Colonic mucosa (tissue), 4 donors: ENCODE data around the gene ZNF319. TPM values are rescaled to one million over a fixed set of nuclear protein-coding genes. Genes with fewer than 3 reads are reported as not detected.
"Not testable (repeated sequence)": the region's sequence is repeated elsewhere in the genome, so short reads cannot be mapped to it uniquely, and the experiment has no call there.

ENCODE experiments used
- DNase-seq: peaks from one replicate; pipeline ENCODE4 v3.0.0-alpha.2; 2020
- H3K27ac ChIP-seq: fragments of 200-600 bp; one replicate; pipeline ENCODE4 v1.8.0; 2021
- H3K27me3 ChIP-seq: fragments of 200-600 bp; one replicate; pipeline ENCODE4 v1.8.0; 2021
- H3K36me3 ChIP-seq: fragments of 200-600 bp; one replicate; pipeline ENCODE4 v1.8.0; 2021
- H3K4me1 ChIP-seq: fragments of 200-600 bp; one replicate; pipeline ENCODE4 v1.8.0; 2021; ENCODE audit warnings: mild to moderate bottlenecking
- H3K4me3 ChIP-seq: fragments of 200-600 bp; one replicate; pipeline ENCODE4 v1.8.0; 2021
- H3K9ac ChIP-seq, 2 donors: one replicate each; pipeline ENCODE4 v1.7.0; 2013; ENCODE audit warnings: control low read depth in 2 of 2, low read depth in 2 of 2, low read length in 2 of 2
- H3K9me3 ChIP-seq: fragments of 200-600 bp; one replicate; pipeline ENCODE4 v1.8.0; 2021
- CTCF ChIP-seq: fragments of 200-600 bp; IDR thresholded peaks from one replicate; pipeline ENCODE4 v1.8.0; 2022; ENCODE audit warnings: antibody characterized with exemption, mild to moderate bottlenecking
- intact Hi-C: fragments of 100-400 bp; cut with DNase I; formaldehyde crosslinking; loops from one replicate; pipeline ENCODE4 v1.14.1; 2022
- total RNA-seq, 2 donors: library from RNA; stranded (reverse); fragmentation: NEBNext Ultra II Directional in 1 of 2; extraction: Animal tissue kit (Norgen Biotek cat#: 25700) in 1 of 2; gene quantifications; one replicate each; pipeline ENCODE4 v1.2.1, GENCODE V29; 2021
- donor health status: healthy.
- donor health status: DM: no; HTN: no; CAD: no.
- donor health status: DM: no; HTN: no; CAD: no.

The ZNF319 gene
- total RNA-seq, 2 donors from 2014 or later, result 3.5 to 5.3 TPM

GRCh38 chr16:58013201-58013956, 12.9 kb upstream of the ZNF319 start:
- Histone ChIP-seq H3K9me3 (no peaks in the 10 kb centered on the region), H3K27me3 (no peaks in the 10 kb centered on the region), H3K36me3 (no peaks in the 10 kb centered on the region), H3K4me3 (no peak overlapping the region), H3K4me1 (no peaks in the 10 kb centered on the region), H3K9ac (no peak overlapping the region), H3K27ac (no peak overlapping the region)
- no peak for TF ChIP-seq CTCF
- intact Hi-C loops, result no loop called here
- DNase-seq, result no peak

- Histone ChIP-seq H3K4me3 (no peak overlapping the region), H3K27ac (no peak overlapping the region), H3K27me3 (no peaks in the 10 kb centered on the region), H3K9me3 (no peaks in the 10 kb centered on the region), H3K9ac (no peak overlapping the region), H3K4me1 (no peaks in the 10 kb centered on the region), H3K36me3 (no peaks in the 10 kb centered on the region)
- DNase-seq, result no peak
- no peak for TF ChIP-seq CTCF
- intact Hi-C loops, result no loop called here
Observed at GRCh38 chr16:58012481-58012880, 12.0 kb upstream of the ZNF319 start.

- Histone ChIP-seq H3K9ac (no peak overlapping the region), H3K36me3 (no peaks in the 10 kb centered on the region), H3K9me3 (no peaks in the 10 kb centered on the region), H3K4me3 (no peak overlapping the region), H3K4me1 (no peaks in the 10 kb centered on the region), H3K27me3 (no peaks in the 10 kb centered on the region), H3K27ac (no peak overlapping the region)
- DNase-seq, result no peak
- no peak for TF ChIP-seq CTCF
- intact Hi-C loops, result no loop called here
Observed at GRCh38 chr16:58011652-58012051, 11.2 kb upstream of the ZNF319 start.

- Histone ChIP-seq H3K36me3 (no peaks in the 10 kb centered on the region), H3K4me3 (no peak overlapping the region), H3K9ac (no peak overlapping the region), H3K27me3 (no peaks in the 10 kb centered on the region), H3K27ac (no peak overlapping the region), H3K4me1 (no peaks in the 10 kb centered on the region), H3K9me3 (no peaks in the 10 kb centered on the region)
- no peak for TF ChIP-seq CTCF
- intact Hi-C loops, result no loop called here
- DNase-seq, result no peak
Observed at GRCh38 chr16:58010886-58011285, 10.4 kb upstream of the ZNF319 start.

- Histone ChIP-seq H3K36me3 (no peaks in the 10 kb centered on the region), H3K27me3 (no peaks in the 10 kb centered on the region), H3K4me3 (no peak overlapping the region), H3K27ac (no peak overlapping the region), H3K9ac (no peak overlapping the region), H3K9me3 (no peaks in the 10 kb centered on the region), H3K4me1 (no peaks in the 10 kb centered on the region)
- intact Hi-C loops, result no loop called here
- no peak for TF ChIP-seq CTCF
- no peak for DNase-seq
Observed at GRCh38 chr16:58009856-58010416, 9.5 kb upstream of the ZNF319 start.

- H3K36me3 ChIP-seq, intact Hi-C loops, H3K4me1 ChIP-seq, H3K4me3 ChIP-seq, H3K9ac ChIP-seq, DNase-seq, H3K27me3 ChIP-seq, H3K9me3 ChIP-seq, H3K27ac ChIP-seq: not testable (repeated sequence)
Observed at GRCh38 chr16:58004736-58005135, 4.3 kb upstream of the ZNF319 start.
